ENCODE data around the gene ACER1.
"Not testable (repeated sequence)": the region's sequence is repeated elsewhere in the genome, so short reads cannot be mapped to it uniquely, and the experiment has no call there.

The ACER1 gene

DNA sequence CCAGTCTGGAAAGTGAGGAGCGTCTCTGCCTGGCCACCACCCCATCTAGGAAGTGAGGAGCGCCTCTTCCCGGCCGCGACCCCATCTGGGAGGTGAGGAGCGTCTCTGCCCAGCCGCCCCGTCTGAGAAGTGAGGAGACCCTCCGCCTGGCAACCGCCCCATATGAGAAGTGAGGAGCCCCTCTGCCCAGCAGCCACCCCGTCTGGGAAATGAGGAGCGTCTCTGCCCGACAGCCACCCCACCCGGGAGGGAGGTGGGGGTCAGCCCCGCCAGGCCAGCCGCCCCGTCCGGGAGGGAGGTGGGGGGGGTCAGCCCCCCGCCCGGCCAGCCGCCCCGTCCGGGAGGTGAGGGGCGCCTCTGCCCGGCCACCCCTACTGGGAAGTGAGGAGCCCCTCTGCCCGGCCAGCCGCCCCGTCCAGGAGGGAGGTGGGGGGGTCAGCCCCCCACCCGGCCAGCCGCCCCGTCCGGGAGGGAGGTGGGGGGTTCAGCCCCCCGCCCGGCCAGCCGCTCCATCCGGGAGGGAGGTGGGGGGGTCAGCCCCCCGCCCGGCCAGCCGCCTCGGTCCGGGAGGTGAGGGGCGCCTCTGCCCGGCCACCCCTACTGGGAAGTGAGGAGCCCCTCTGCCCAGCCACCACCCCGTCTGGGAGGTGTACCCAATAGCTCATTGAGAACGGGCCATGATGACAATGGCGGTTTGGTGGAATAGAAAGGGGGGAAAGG, 22.1 kb upstream of the ACER1 start:
- DNase-seq: not testable (repeated sequence)

DNA sequence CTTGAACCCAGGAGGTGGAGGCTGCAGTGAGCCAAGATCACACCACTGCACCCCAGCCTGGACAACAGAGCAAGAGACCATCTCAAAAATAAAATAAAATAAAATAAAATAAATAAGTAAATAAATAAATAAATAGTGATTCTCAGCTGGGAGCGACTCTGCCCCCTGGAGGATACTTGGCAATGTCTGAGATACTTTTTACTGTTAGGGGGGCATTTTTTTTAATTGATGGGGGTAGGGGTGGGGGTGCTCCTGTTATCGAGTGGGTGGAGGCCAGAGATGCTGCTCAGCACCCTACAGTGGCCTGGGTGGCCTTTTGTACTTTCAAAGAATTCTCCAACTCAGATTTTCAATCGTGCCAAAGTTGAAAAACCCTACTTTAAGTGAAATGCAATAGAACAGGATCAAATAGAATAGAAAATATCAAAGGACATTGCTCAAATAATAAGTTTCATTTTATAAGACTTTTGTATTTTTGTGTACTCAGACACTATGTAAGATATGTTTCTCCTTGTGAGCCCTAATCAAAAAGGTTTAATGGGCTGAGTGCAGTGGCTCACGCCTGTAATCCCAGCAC, 20.8 kb upstream of the ACER1 start:
- DNase-seq: no peak

DNA sequence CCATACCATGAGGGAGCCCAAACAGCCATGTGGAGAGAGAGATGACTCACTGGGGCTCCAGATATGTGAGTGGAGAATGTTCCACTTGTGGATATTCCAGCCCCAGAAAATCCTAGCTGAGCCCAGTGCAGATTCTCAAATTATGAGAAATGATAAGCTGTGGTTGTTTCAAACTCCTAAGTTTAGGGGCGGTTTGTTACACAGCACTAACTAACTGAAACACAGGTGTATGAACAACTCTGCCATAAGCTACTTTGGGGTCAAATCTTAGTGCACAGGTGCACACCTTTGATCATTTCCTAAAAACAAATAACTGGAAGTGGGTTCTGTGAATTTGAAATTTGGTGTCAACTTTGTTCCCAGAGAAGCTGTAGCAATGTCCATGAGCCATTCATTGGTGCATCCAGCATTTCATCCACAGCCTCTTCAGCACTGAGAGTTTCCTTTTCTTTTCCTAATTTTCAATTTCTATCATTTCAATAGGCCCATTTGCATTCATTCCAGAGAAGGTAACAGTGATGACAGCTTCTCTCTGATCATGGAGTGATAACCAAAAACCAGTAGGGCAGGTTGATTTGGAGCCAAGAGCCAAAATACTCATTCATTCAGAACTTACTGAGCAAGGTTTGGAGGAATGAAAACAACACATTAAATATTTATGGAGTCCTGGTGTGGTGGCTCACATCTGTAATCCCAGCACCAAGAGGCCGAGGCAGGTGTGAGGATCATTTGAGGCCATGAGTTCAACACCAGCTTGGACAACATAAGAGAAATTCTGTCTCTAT, 19.2 kb upstream of the ACER1 start:
- DNase-seq: no peak

DNA sequence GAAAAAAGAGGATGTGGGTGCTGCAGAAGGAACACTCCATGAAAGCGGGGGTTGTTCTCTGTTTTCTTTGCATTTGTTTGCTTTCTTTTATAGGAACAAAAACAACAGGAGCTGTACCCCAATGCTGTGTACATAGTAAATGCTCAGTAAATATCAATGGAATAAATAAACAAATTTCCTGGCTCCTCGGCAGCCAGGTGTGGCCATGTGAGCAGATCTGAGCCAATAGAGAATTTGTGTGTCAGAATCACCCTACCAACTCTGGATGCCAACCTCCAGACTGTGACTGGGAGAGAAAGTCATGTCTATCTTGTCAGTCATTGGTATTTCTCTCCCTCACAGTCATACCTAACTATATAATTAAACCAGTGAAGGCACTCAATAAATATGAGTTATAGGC, 17.3 kb upstream of the ACER1 start:
- no peak for DNase-seq

DNA sequence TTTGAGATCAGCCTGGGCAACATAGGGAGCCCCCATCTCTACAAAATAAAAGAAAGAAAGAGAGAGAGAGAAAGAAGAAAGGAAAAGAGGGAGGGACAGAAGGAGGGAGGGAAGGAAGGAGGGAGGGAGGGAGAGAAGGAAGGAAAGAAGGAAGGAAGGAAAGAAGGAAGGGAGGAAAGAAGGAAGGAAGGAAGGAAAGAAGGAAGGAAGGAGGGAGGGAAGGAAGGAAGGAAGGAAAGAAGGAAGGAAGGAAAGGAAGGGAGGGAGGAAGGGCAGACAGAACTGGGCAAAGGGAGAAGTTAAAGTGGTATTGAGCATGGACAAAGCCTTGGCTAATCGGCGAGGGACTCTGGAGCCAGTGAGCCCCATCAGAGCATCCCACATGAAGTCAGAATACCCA, 15.9 kb upstream of the ACER1 start:
- DNase-seq: not testable (repeated sequence)

DNA sequence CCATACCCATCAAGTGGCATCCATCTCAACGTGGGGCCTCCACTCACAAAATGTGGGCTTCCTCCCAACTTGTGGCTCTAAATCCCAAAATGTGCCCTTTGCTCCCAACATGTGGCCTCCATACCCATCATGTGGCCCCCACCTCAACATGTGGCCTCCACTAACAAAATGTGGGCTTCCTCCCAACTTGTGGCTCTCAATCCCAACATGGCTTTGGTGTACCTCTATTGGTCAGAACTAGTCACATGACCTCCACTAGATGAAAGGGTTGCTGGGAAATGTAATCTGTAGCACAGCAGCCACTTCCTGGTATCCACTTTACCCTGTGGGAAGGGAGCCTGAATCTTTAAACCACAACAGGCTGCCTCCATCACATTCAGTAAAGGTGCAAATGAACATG, 10.1 kb upstream of the ACER1 start:
- no peak for DNase-seq

DNA sequence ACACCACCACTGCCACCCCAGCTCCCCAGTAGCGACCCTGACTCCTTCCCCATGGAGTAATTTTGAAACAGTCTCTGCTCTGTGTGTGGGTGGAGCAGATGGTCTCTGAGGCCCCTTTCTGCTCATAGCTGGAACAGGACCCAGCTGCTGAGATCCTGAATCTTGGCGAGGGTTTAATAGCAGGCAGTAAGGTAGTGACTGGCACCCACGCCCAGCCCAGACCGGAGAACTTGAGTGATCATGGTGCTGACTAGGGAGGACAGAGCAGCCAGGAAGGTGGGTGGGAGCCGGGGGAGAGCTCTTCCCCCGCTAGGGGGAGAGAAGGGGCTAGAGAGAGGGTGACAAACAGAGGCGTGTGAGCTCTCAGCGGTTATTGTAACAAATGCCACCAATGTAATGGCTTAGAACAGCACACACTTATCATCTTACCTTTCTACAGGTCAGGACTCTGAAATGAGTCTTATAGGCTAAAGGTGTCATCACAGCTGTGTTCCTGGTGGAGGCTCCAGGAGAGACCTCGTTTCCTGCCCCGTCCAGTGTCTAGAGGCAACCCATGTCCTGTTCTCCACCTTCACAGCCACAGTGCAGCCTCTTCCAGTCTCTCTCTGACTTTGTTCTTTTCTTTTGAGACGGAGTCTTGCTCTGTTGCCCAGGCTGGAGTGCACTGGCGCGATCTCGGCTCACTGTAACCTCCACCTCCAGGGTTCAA, 7.2 kb upstream of the ACER1 start:
- no peak for DNase-seq

DNA sequence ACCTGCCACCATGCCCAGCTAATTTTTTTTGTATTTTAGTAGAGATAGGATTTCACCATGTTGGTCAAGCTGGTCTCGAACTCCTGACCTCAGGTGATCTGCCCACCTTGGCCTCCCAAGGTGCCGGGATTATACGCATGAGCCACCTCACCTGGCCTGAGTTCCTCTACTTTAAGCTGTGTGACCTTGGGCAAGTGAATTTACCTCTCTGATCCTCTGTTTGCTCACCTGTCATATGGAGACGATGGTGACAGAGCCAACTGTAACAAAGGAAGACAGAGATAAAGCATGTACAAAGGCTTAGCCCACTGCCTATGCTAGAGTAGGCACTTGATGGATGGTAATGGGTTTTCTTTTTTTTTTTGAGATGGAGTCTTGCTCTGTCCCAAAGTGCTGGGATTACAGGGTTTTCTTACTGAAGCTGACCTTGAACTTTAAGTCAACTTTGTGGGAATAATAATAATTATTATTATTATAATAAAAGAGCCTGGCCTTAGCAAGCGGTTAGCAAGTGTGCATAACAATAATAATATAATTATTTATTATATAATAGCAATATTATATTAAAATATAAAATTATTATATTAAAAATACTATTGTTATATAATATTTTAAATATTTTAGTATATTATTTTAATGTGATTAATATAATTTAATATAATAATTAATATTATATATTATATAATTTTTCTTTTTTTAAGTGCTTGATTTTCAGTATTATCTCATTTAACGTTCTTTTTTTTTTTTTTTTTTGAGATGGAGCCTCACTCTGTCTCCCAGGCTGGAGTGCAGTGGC, 1.3 kb upstream of the ACER1 start:
- no peak for DNase-seq

DNA sequence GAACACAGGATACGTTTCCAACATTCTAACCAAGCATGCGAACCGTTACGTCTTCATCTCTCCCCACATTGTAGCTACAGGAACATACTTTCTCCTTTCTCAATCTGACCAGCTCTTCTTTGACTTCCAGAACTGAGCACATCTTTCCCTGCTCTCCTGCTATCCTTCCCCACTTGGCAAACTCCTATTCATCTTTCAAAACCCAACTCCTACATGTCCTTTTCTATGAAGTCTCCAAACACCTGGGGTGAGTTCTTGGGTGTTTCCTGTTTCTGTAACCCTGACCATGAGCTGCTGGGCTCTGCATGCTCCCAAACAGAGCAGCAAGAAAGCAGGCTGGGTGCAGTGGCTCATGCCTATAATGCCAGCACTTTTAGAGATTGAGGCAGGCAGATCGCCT, 6.6 kb downstream of the ACER1 start:
- no peak for DNase-seq

DNA sequence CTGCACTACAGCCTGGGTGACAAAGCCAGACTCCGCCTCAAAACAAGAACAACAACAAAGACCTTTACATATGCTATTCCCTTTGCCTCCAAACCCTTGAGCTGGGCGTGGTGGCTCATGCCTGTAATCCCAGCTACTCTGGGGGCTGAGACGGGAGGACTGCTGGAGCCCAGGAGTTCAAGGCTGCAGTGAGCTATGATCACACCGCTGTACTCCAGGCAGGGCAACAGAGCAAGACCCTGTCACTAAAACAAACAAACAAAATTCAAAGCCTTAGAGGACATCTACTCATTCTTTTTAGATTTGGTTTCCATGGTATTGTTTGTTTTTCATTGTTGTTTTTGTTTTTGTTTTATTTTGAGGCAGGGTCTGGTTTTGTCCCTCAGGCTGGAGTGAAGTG, 7.8 kb downstream of the ACER1 start:
- no peak for DNase-seq

DNA sequence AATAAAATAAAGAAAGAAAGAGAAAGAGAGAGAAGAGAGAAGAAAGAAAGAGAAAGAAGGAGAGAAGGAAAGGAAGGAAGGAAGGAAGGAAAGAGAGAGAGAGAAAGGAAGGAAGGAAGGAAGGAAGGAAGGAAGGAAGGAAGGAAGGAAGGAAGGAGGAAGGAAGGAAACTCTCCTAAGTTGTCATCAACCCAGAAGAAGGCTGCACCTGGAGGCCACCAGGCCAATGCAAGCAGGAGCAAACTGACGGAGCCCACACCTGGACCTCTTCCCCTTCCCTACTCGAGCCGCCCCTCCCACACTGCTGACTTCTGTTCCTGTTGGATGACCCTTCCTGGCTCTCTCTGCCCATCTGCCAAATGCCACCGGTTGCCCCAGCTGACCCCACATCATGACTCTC, 8.7 kb downstream of the ACER1 start:
- DNase-seq: no peak

DNA sequence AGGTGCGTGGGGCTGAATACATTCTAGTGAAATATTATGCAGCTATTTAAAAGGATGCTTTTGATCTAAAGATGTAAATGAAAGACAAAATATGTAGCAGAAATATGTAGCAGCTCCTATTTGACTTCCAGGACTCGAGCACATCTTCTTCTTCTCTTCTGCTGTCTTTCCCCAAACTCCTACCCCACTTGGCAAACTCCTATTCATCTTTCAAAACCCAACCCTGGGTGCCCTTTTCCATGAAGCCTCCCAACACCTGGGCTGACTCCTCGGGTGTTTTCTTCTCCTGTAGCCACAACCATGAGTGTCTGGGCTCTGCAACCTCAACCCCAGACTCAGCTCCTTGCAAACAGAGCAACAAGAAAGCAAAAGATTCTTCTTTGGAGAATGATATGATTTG, 11.1 kb downstream of the ACER1 start:
- no peak for DNase-seq

DNA sequence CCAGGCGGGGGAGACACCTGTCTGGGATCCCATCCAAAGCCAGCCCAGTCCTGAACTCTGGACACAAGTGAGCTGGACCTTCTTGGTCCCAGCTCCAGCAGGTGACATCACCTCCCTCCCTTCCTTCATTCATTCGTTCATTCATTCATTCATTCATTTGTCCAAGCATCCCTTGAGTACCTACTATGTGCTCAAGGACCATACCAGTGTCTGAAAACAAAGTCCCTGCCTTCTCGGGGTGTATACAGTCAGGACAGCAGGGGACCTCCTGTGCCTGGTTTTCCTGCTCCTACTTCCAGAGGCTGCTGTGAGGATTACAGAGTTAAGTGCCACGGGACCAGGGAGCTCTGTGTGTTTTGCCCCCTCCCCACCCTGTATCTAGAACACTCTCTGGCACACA, 14.0 kb downstream of the ACER1 start:
- no peak for DNase-seq

DNA sequence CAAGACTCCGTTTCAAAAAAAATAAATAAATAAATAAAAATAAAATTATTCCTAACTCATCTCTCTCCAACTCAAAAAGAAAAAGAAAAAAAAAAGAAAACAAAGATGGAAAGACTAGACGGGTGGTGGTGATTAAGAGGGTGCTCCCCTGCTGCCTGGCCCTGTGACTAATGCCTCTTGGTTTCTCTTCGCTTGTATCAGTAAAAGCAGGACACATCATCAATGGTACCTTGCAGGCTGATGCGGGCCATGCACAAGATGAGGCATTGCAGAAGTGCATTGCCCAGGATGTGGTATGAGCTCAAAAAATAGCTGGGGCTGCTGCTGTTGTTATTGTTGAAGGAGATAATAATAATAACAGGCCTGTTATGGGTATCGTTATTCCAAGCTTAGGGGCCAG, 14.6 kb downstream of the ACER1 start:
- DNase-seq: peak; percentile 18

DNA sequence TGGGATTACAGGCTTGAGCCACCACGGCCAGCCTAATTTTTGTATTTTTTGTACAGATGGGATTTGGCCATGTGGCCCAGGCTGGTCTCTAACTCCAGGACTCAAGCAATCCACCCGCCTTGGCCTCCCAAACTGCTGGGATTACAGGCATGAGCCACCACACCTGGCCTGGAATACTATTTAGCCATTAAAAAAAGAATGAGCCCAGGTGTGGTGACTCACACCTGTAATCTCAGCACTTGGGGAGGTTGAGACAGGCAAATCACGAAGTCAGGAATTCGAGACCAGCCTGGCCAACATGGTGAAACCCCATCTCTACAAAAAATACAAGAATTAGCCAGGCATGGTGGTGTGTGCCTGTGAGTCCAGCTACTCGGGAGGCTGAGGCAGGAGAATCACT, 17.8 kb downstream of the ACER1 start:
- DNase-seq: not testable (repeated sequence)

DNA sequence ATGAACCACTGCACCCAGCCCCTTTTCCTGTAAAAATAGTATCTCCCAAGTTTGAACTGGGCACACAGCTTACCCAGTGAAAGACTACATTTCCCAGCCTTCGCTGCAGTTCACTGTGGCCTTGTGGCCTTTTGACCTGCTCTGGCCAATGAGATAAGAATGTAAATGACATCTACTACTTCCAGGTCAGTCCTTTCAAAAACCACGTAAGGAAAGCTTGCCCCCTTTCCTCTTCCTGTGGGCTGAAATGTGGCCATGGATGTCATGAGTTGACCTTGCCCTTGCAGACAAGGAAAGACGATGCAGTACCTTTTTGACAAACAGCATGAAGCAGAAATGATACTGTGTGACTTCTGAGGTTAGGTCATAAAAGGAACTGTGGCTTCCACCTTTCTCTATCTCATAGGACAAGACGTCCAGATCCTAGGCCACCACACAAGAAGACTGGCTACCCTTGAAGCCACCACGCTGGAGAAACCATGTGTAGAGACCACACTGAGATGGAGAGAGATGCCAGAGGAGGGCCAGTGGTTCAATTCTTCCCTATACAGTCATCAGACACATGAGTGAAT, 19.9 kb downstream of the ACER1 start:
- no peak for DNase-seq

DNA sequence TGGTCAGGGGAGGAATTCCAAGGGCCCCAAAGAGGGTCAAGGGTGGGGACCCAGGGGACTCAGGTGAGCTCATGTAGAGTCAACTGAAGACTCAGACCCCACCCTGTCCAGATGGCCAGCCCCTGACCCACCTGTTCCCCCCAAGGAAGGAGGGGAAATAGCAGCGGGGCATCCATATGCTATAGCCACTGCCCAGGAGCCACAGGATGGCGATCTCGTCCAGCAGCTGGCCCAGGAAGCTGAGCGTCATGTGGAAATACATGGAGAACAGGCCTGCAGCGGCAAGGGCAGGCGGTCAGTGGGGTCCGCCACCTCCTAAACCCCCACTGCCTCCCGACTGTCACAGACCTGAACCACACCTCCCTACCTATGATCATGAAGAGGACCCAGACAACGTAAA, 21.4 kb downstream of the ACER1 start:
- DNase-seq: no peak

DNA sequence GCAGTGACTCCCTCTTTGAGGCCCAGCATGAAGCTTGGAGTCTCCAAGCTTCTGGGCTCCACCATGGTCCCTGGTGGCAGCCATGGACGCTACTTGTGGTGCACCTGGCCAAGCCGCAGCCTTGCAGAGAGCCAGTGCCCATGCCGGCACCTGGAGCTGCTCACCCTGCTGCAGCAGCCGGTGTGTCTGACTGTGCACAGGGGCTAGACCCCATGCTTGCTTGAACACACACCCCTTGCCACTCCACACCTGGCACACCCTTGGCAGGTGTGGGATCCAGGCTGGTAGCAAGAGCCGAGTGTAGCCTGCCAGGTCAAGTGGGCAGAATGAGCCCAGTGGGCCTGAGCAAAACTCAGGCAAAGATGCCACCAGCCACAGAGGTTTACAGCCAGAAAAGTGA, 35.0 kb downstream of the ACER1 start:
- no peak for DNase-seq

DNA sequence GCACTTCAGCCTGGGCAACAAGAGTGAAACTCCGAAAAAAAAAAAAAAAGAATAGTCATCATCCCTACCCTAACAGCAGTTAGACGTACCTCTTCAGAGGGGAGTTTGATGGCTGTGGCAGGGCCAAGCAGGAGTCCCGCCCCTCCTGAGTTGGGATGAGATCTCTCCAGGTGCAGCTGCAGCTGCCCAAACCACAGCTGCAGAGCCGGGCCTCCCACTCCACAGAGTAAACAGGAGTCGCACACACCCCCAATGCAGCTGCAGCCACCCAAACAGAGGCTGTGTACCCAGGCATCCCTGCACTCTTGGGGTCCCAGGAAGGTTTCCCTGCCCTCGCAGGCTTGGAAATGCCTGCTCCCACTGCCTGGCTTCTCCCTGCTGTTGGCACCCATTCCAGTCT, 36.2 kb downstream of the ACER1 start:
- DNase-seq: no peak

DNA sequence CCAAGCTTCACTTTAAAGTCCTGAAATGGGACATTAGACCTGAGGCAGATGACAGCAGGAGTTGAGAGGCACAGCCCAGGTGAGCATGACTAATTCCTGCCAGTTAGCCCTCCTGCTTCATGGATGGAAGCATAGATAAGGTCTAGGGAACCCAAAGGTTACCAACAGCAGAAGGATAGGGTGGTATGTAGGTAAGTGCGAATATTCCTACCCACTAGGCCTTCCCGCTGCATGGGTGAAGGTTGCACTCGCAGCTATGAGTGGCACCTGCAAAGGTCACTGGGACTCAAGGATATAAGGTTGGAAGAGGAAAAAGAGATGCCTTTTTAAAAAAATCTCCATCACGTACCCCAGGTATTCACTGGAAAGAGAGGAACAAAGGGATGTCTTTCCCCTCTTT, 41.4 kb downstream of the ACER1 start:
- DNase-seq: no peak

DNA sequence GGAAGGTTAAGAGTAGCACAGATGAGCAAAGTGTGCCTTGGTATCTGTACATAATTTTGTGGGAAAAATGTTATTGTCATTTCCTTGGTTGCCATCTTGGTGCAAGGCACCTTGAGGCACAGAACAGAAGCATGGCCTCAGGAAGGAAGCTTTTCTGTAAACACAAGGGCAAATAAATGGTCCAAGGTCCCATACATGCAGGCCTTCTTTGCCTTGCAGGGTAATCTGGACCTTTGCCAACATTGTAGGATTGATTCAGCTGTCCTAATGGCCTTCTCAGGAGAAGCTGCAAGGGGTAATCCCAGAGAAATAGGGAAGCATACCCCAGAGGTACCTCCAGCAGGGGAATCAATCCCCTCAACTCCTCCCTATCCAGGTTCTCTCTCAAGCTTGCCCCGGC, 44.7 kb downstream of the ACER1 start:
- no peak for DNase-seq

DNA sequence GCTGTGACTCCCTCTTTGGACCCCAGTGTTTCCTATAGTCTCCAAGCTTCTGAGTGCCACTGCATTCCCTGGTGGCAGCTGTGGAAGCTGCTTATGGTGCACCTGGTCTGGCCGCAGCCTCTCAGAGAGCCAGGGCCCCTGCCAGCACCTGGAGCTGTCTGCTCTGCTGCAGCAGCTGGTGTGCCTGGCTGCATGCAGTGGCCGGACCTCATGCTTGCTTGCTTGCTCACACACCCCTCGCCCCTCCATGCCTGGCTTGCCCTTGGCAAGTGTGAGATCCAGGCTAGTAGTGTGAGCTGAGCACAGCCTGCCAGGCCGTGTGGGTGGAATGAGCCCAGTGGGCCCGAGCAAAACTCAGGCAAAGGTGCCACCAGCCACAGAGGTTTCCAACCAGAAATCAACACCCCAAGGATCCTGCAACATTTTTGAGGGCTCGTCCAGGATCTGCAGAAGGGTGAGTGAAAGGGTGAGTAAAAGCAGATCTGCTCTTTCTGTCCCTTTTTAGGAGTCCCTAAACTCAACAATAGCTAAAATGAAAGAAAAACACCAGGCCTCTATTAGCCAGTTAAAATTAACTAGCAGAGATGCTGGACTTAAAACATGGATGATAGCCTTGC, 46.0 kb downstream of the ACER1 start:
- DNase-seq: no peak

Data from activated CD4-positive, alpha-beta T cell treated with anti-CD3 and anti-CD28 coated beads, Interleukin-2, amount 50 U/mL, for 16 hours (primary cell).